LNCAP (cell line): ENCODE results near the gene SKIDA1.

ENCODE experiments used
- CTCF ChIP-seq: fragments of 450-650 bp; IDR thresholded peaks from 2 replicates; pipeline ENCODE4 v1.5.1; 2017; ENCODE audit warnings: mild to moderate bottlenecking

SKIDA1 gene

GRCh38 chr10:21511095-21511570 is 14.3 kb downstream of the SKIDA1 start:
- no peak for TF ChIP-seq CTCF

- TF ChIP-seq CTCF, result no peak
These were observed 15.0 kb downstream of the SKIDA1 start for GRCh38 chr10:21510241-21511094.

- no peak for TF ChIP-seq CTCF
These were observed 15.9 kb downstream of the SKIDA1 start for GRCh38 chr10:21509341-21510240.

GRCh38 chr10:21508706-21509331 is 16.7 kb downstream of the SKIDA1 start:
- TF ChIP-seq CTCF, result no peak

GRCh38 chr10:21507150-21507549 is 18.3 kb downstream of the SKIDA1 start:
- TF ChIP-seq CTCF, result no peak

GRCh38 chr10:21506351-21506750 is 19.1 kb downstream of the SKIDA1 start:
- no peak for TF ChIP-seq CTCF

- no peak for TF ChIP-seq CTCF
These were observed 19.7 kb downstream of the SKIDA1 start for GRCh38 chr10:21505711-21506278.
